H9 (cell line): Measurements from ENCODE around the gene DYNLT4. TPM values are rescaled to one million over a fixed set of nuclear protein-coding genes. Genes with fewer than 3 reads are reported as not detected.

Source experiments
- DNase-seq: peaks from one replicate; pipeline ENCODE4 v3.0.0-alpha.2; 2017
- H2AFZ ChIP-seq: one replicate; pipeline ENCODE4 v1.6.1; 2013; ENCODE audit warnings: mild to moderate bottlenecking, low read length, control low read depth, moderate library complexity
- H2AK5ac ChIP-seq: 2 replicates; pipeline ENCODE4 v1.6.1; 2013; ENCODE audit warnings: low read length, control low read depth, mixed read lengths; ENCODE audit not compliant: insufficient read length
- H2BK120ac ChIP-seq: one replicate; pipeline ENCODE4 v1.6.1; 2013; ENCODE audit warnings: low read depth, mild to moderate bottlenecking, low read length, control low read depth, inconsistent platforms; ENCODE audit not compliant: poor library complexity, severe bottlenecking
- H2BK12ac ChIP-seq: 2 replicates; pipeline ENCODE4 v1.6.1; 2013; ENCODE audit warnings: low read length, control low read depth, mixed read lengths, low read depth; ENCODE audit not compliant: insufficient read length
- H2BK15ac ChIP-seq: 2 replicates; pipeline ENCODE4 v1.6.1; 2013; ENCODE audit warnings: low read depth, low read length, control low read depth
- H2BK20ac ChIP-seq: one replicate; pipeline ENCODE4 v1.6.1; 2013; ENCODE audit warnings: low read depth, mild to moderate bottlenecking, low read length, control low read depth, inconsistent platforms; ENCODE audit not compliant: poor library complexity, severe bottlenecking
- H2BK5ac ChIP-seq: 2 replicates; pipeline ENCODE4 v1.6.1; 2013; ENCODE audit warnings: low read length, control low read depth, mixed read lengths; ENCODE audit not compliant: insufficient read length
- H3K14ac ChIP-seq: 2 replicates; pipeline ENCODE4 v1.6.1; 2013; ENCODE audit warnings: low read length, control low read depth; ENCODE audit not compliant: insufficient read depth
- H3K18ac ChIP-seq: 2 replicates; pipeline ENCODE4 v1.6.1; 2013; ENCODE audit warnings: low read depth, mild to moderate bottlenecking, mixed read lengths, low read length, control low read depth; ENCODE audit not compliant: insufficient read length
- H3K23ac ChIP-seq: 2 replicates; pipeline ENCODE4 v1.6.1; 2013; ENCODE audit warnings: low read length, control low read depth, mixed read lengths, low read depth; ENCODE audit not compliant: insufficient read length
- H3K23me2 ChIP-seq: 2 replicates; pipeline ENCODE4 v1.6.1; 2013; ENCODE audit warnings: low read depth, mild to moderate bottlenecking, mixed read lengths, low read length, control low read depth; ENCODE audit not compliant: insufficient read length, poor library complexity, severe bottlenecking
- H3K27ac ChIP-seq: 2 replicates; pipeline ENCODE4 v1.5.1; 2013; ENCODE audit warnings: low read length, control low read depth, mixed read lengths, low read depth; ENCODE audit not compliant: insufficient read length
- H3K27me3 ChIP-seq: 2 replicates; pipeline ENCODE4 v1.6.1; 2013; ENCODE audit warnings: low read length, control low read depth, inconsistent platforms; ENCODE audit not compliant: insufficient read depth
- H3K4ac ChIP-seq: 2 replicates; pipeline ENCODE4 v1.6.1; 2013; ENCODE audit warnings: low read depth, mild to moderate bottlenecking, control low read depth, inconsistent platforms, low read length, moderate library complexity
- H3K4me1 ChIP-seq: 2 replicates; pipeline ENCODE4 v1.6.1; 2013; ENCODE audit warnings: low read length, control low read depth, inconsistent platforms; ENCODE audit not compliant: insufficient read depth
- H3K4me2 ChIP-seq: 2 replicates; pipeline ENCODE4 v1.6.1; 2013; ENCODE audit warnings: low read length, control low read depth, mixed read lengths; ENCODE audit not compliant: insufficient read length, insufficient read depth
- H3K56ac ChIP-seq: 2 replicates; pipeline ENCODE4 v1.6.1; 2013; ENCODE audit warnings: low read depth, mild to moderate bottlenecking, mixed read lengths, low read length, control low read depth; ENCODE audit not compliant: insufficient read length
- H3K79me1 ChIP-seq: 2 replicates; pipeline ENCODE4 v1.6.1; 2013; ENCODE audit warnings: low read depth, mild to moderate bottlenecking, moderate library complexity, low read length, control low read depth, inconsistent platforms; ENCODE audit not compliant: insufficient read depth, poor library complexity, severe bottlenecking
- H3K79me2 ChIP-seq: 2 replicates; pipeline ENCODE4 v1.6.1; 2013; ENCODE audit warnings: low read length, control low read depth, inconsistent platforms; ENCODE audit not compliant: insufficient read depth
- H3K9ac ChIP-seq: 2 replicates; pipeline ENCODE4 v1.6.1; 2013; ENCODE audit warnings: low read length, control low read depth, mixed read lengths; ENCODE audit not compliant: insufficient read length; ENCODE audit errors: extremely low read depth
- H3K9me3 ChIP-seq: one replicate; pipeline ENCODE4 v1.6.1; 2013; ENCODE audit warnings: low read depth, low read length, inconsistent platforms; ENCODE audit not compliant: control insufficient read depth
- H3T11ph ChIP-seq: one replicate; pipeline ENCODE4 v1.6.1; 2013; ENCODE audit warnings: mild to moderate bottlenecking, low read length, control low read depth, inconsistent platforms
- H4K20me1 ChIP-seq: one replicate; pipeline ENCODE4 v1.6.1; 2013; ENCODE audit not compliant: control insufficient read depth, insufficient read length, insufficient read depth
- H4K5ac ChIP-seq: 2 replicates; pipeline ENCODE4 v1.6.1; 2013; ENCODE audit warnings: low read depth, mild to moderate bottlenecking, mixed read lengths, low read length, control low read depth; ENCODE audit not compliant: insufficient read length
- H4K8ac ChIP-seq: replicated peaks from 2 replicates; pipeline ENCODE4 v1.6.1; 2013; ENCODE audit warnings: low read length, control low read depth, mixed read lengths, low read depth; ENCODE audit not compliant: insufficient read length
- H4K91ac ChIP-seq: 2 replicates; pipeline ENCODE4 v1.6.1; 2013; ENCODE audit warnings: low read depth, mild to moderate bottlenecking, moderate library complexity, mixed read lengths, low read length, control low read depth; ENCODE audit not compliant: insufficient read length
- H3K27ac Mint-ChIP-seq, 3 experiments: 2 replicates in 2 of 3; 3 replicates in 1 of 3; pipeline ENCODE4 v1.8.0; 2020 to 2021; ENCODE audit warnings: mixed read lengths in 3 of 3, mild to moderate bottlenecking in 1 of 3, moderate library complexity in 1 of 3
- H3K27me3 Mint-ChIP-seq: 2 replicates; pipeline ENCODE4 v1.8.0; 2021; ENCODE audit warnings: low read depth, mild to moderate bottlenecking, moderate library complexity, mixed read lengths
- H3K36me3 Mint-ChIP-seq, 3 experiments: 2 replicates in 2 of 3; 3 replicates in 1 of 3; pipeline ENCODE4 v1.8.0; 2020 to 2021; ENCODE audit warnings: low read depth in 3 of 3, mixed read lengths in 3 of 3; ENCODE audit not compliant: insufficient read depth in 1 of 3
- H3K4me1 Mint-ChIP-seq, 2 experiments: 2 replicates each; pipeline ENCODE4 v1.8.0; 2020; ENCODE audit warnings: mixed read lengths in 2 of 2
- H3K4me3 Mint-ChIP-seq, 2 experiments: 2 replicates in 1 of 2; 3 replicates in 1 of 2; pipeline ENCODE4 v1.8.0; 2020 to 2021; ENCODE audit warnings: mild to moderate bottlenecking in 2 of 2, mixed read lengths in 2 of 2, moderate library complexity in 1 of 2
- H3K9me3 Mint-ChIP-seq, 2 experiments: 2 replicates in 1 of 2; 3 replicates in 1 of 2; pipeline ENCODE4 v1.8.0; 2020; ENCODE audit warnings: mild to moderate bottlenecking in 2 of 2, mixed read lengths in 2 of 2, moderate library complexity in 1 of 2
- WGBS: extraction: QIAGEN DNeasy Blood & Tissue Kit; methylation state at CpG from one replicate; pipeline ENCODE4 v1.1.7; 2013; ENCODE audit warnings: missing lambda C conversion rate, low lambda C conversion rate, mixed read lengths; ENCODE audit not compliant: insufficient read length; ENCODE audit errors: extremely low coverage; 5-methylcytosine and 5-hydroxymethylcytosine counted together
- total RNA-seq: library from RNA; stranded (reverse); gene quantifications from 2 replicates; pipeline ENCODE4 v1.2.1, GENCODE V29; 2021
- TF ChIP-seq, protein P1 (sequence below): fragments of 200-600 bp; sonication (generic); conservative IDR thresholded peaks from 3 replicates; pipeline ENCODE4 v1.8.0; 2021; ENCODE audit warnings: antibody characterized with exemption, mild to moderate bottlenecking

The DYNLT4 gene
- total RNA-seq, 1 experiment from 2014 or later = not detected

DNA sequence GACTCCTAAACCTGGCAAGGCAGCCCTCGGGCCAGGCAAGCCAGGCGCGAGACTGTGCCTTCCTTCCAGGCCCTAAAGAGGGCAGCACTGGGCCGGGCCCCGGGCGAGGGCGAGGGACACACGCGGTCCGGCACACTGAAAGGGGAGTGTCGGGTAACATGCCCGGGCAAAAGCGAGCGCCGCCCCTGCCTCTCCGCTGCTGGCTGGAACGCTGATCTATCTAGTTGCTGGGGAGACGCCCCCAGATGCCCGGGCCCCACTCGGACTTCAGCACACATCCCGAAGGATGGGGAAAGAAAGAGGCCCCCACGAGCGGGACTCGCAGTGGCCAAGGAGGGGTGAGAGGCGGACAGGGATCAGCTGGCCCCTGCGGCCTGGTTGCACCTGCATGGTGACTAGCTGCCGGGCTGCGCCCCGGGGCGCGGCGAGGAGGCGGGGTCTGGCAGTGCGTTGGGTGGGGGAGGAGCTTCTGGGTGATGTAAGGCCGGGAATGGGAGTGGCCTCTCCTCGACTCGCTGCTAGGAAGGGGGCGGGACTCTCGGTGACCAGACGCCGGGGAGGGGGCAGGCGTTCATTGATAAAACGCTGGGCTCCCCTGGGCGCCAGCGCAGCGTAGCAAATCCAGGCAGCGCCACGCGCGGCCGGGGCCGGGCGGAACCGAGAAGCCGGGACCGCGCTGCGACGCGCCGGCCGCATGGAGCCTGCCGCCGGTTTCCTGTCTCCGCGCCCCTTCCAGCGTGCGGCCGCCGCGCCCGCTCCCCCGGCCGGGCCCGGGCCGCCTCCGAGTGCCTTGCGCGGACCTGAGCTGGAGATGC is 7.2 kb downstream of the DYNLT4 start, which contains the start of gene PLK3:
PLK3 (plus strand) TSS at position 608 of the 815 bp plus-strand sequence; CDS start at position 695, 87 bp downstream.
- peak within 1 kb of the TSS; percentile 79 for H3K4me2 ChIP-seq
- peaks cover 12 to 19% of the 10 kb centered on the region in 2 experiments for H3K4me1 Mint-ChIP-seq
- H3K4me3 Mint-ChIP-seq = peak within 1 kb of the TSS; percentile 86 to 92

More for the DNA sequence above, 7.2 kb downstream of the DYNLT4 start, which contains the start of gene PLK3:
- peaks cover 3% of the 10 kb centered on the region for H3K27me3 Mint-ChIP-seq
- H2BK15ac ChIP-seq = no peak within 1 kb of the TSS
- H3K56ac ChIP-seq = no peak within 1 kb of the TSS
- DNase-seq = peak; percentile 98
- H2AFZ ChIP-seq = no peak within 1 kb of the TSS
- TF ChIP-seq, protein P1, sequence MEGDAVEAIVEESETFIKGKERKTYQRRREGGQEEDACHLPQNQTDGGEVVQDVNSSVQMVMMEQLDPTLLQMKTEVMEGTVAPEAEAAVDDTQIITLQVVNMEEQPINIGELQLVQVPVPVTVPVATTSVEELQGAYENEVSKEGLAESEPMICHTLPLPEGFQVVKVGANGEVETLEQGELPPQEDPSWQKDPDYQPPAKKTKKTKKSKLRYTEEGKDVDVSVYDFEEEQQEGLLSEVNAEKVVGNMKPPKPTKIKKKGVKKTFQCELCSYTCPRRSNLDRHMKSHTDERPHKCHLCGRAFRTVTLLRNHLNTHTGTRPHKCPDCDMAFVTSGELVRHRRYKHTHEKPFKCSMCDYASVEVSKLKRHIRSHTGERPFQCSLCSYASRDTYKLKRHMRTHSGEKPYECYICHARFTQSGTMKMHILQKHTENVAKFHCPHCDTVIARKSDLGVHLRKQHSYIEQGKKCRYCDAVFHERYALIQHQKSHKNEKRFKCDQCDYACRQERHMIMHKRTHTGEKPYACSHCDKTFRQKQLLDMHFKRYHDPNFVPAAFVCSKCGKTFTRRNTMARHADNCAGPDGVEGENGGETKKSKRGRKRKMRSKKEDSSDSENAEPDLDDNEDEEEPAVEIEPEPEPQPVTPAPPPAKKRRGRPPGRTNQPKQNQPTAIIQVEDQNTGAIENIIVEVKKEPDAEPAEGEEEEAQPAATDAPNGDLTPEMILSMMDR = peak; percentile 93
- H4K8ac ChIP-seq = no peak within 1 kb of the TSS
- no peak within 1 kb of the TSS; the same call in 1 of the 2 replicates for H3K4ac ChIP-seq
- peak within 1 kb of the TSS; percentile 99 to 100 (median 99); a peak in 6 of 7 replicates for H3K27ac Mint-ChIP-seq
- H2BK120ac ChIP-seq = peak within 1 kb of the TSS; percentile 93
- peaks cover 9% of the 10 kb centered on the region for H3K23me2 ChIP-seq
- H2BK12ac ChIP-seq = no peak within 1 kb of the TSS
- H4K5ac ChIP-seq = no peak within 1 kb of the TSS
- no peaks in the 10 kb centered on the region for H3K27me3 ChIP-seq
- peaks cover under 1 to 32% (median 19%) of the 10 kb centered on the region in 3 experiments for H3K36me3 Mint-ChIP-seq
- no peaks in the 10 kb centered on the region for H3K9me3 ChIP-seq
- no peak within 1 kb of the TSS for H3K27ac ChIP-seq
- H3K79me1 ChIP-seq = no peaks in the 10 kb centered on the region
- WGBS = no CpG with 5 or more reads among the region's 79 CpGs
- H2AK5ac ChIP-seq = no peak within 1 kb of the TSS
- H3K9me3 Mint-ChIP-seq = no peaks in the 10 kb centered on the region
- peak within 1 kb of the TSS; percentile 99 for H3K18ac ChIP-seq
- H3T11ph ChIP-seq = no peak within 1 kb of the TSS
- no peak within 1 kb of the TSS for H4K91ac ChIP-seq
- H3K79me2 ChIP-seq = no peaks in the 10 kb centered on the region
- H3K23ac ChIP-seq = no peak within 1 kb of the TSS
- peak within 1 kb of the TSS; percentile 96 for H3K14ac ChIP-seq
- H2BK5ac ChIP-seq = no peak within 1 kb of the TSS
- H2BK20ac ChIP-seq = no peak within 1 kb of the TSS
- no peaks in the 10 kb centered on the region for H3K4me1 ChIP-seq
- peak within 1 kb of the TSS; percentile 52 for H3K9ac ChIP-seq
- no peaks in the 10 kb centered on the region for H4K20me1 ChIP-seq
